A673 (cell line): ENCODE results near the gene SIN3B. TPM values are rescaled to one million over a fixed set of nuclear protein-coding genes. Genes with fewer than 3 reads are reported as not detected.

Experiments
- BruUV-seq: library from RNA; stranded (reverse); fragments of 400-500 nt; replicated peaks from 2 replicates; lab custom pipeline; 2021; lab: Mats Ljungman, UMichigan
- CTCF ChIA-PET: fragments of 300-600 bp; sonication (Branson Sonifier 250); formaldehyde crosslinking; loops from one replicate; lab custom pipeline; 2022; ENCODE audit warnings: antibody characterized with exemption; lab: Charles Lee
- POLR2A ChIA-PET: fragments of 300-600 bp; sonication (Branson Sonifier 250); formaldehyde crosslinking; loops from one replicate; lab custom pipeline; 2022; ENCODE audit warnings: antibody characterized with exemption; ENCODE audit not compliant: low non-redundant PET; lab: Charles Lee
- DNase-seq: peaks from one replicate; pipeline ENCODE4 v3.0.0-alpha.2; 2015; ENCODE audit warnings: low spot score
- H3K27ac ChIP-seq: fragments of 200-600 bp; sonication (generic); 2 replicates; pipeline ENCODE4 v1.5.1; 2016; ENCODE audit warnings: mixed run types, low read depth, mild to moderate bottlenecking, mixed read lengths, antibody characterized with exemption, low read length; ENCODE audit not compliant: poor library complexity, severe bottlenecking
- H3K27me3 ChIP-seq: fragments of 200-600 bp; sonication (generic); replicated peaks from 2 replicates; pipeline ENCODE4 v1.6.1; 2017; ENCODE audit warnings: mixed run types, low read depth, mild to moderate bottlenecking, mixed read lengths, antibody characterized with exemption, low read length; ENCODE audit not compliant: insufficient read depth, poor library complexity
- H3K36me3 ChIP-seq: fragments of 200-600 bp; sonication (generic); 2 replicates; pipeline ENCODE4 v1.6.1; 2016; ENCODE audit warnings: mixed run types, mild to moderate bottlenecking, mixed read lengths, antibody characterized with exemption, low read length; ENCODE audit not compliant: insufficient read depth, poor library complexity, severe bottlenecking
- H3K4me1 ChIP-seq: fragments of 200-600 bp; sonication (generic); 2 replicates; pipeline ENCODE4 v1.6.1; 2017; ENCODE audit warnings: mixed run types, mild to moderate bottlenecking, mixed read lengths, antibody characterized with exemption, low read length; ENCODE audit not compliant: insufficient read depth, poor library complexity, severe bottlenecking
- H3K4me3 ChIP-seq: fragments of 200-600 bp; sonication (generic); 2 replicates; pipeline ENCODE4 v1.5.1; 2016; ENCODE audit warnings: low read depth, mixed run types, mild to moderate bottlenecking, mixed read lengths, low read length; ENCODE audit not compliant: poor library complexity, severe bottlenecking
- H3K9me3 ChIP-seq: fragments of 200-600 bp; sonication (generic); 2 replicates; pipeline ENCODE4 v1.6.1; 2016; ENCODE audit warnings: mixed run types, low read depth, mild to moderate bottlenecking, mixed read lengths, antibody characterized with exemption, low read length; ENCODE audit not compliant: poor library complexity, severe bottlenecking
- CTCF ChIP-seq: fragments of 300-800, 200-600 bp; sonication (generic); conservative IDR thresholded peaks from 2 replicates; pipeline ENCODE4 v1.5.1; 2017; ENCODE audit warnings: low read depth, mild to moderate bottlenecking, antibody characterized with exemption, low read length, moderate library complexity, mixed read lengths
- EZH2 ChIP-seq: fragments of 200-600 bp; sonication (generic); IDR thresholded peaks from 2 replicates; pipeline ENCODE4 v1.6.1; 2017; ENCODE audit warnings: borderline replicate concordance, low read depth, mild to moderate bottlenecking, mixed read lengths, antibody characterized with exemption, low read length; ENCODE audit not compliant: poor library complexity, severe bottlenecking
- intact Hi-C: fragments of 100-400 bp; cut with micrococcal nuclease; formaldehyde crosslinking; loops from one replicate; pipeline ENCODE4 v1.10.0; 2022; ENCODE audit not compliant: unreplicated experiment
- total RNA-seq: library from RNA; stranded (reverse); gene quantifications from 2 replicates; pipeline ENCODE4 v1.2.3, GENCODE V29; 2021

SIN3B gene
- total RNA-seq, 1 experiment from 2014 or later, result 76.7 TPM

- intact Hi-C loops, result loop anchor here (5.0 kb wide), 1 partner anchor 112 kb away; no protein-coding TSS in a partner anchor
- no peaks in the 10 kb centered on the region for H3K27me3 ChIP-seq
- peak overlapping the region; percentile 72 for H3K27ac ChIP-seq
- H3K4me3 ChIP-seq, result peak overlapping the region; percentile 46
- H3K36me3 ChIP-seq, result no peaks in the 10 kb centered on the region
- POLR2A ChIA-PET, result no interaction called here
- CTCF ChIA-PET, result no interaction called here
- no peak for DNase-seq
- BruUV-seq, result no TSS peak
- TF ChIP-seq EZH2 (no peak), CTCF (no peak)
- H3K4me1 ChIP-seq, result peaks cover 11% of the 10 kb centered on the region
- no peaks in the 10 kb centered on the region for H3K9me3 ChIP-seq
Observed at GRCh38 chr19:16824658-16825311, 4.4 kb upstream of the SIN3B start.

GRCh38 chr19:16825312-16826052, 3.7 kb upstream of the SIN3B start:
- peak; percentile 76 for DNase-seq
- ChIA-PET CTCF (no interaction called here), POLR2A (interaction anchor here (0.6 kb wide), 1 partner anchor 439 kb away, joined by 4 read pairs; no protein-coding TSS in a partner anchor)
- H3K36me3 ChIP-seq, result no peaks in the 10 kb centered on the region
- H3K9me3 ChIP-seq, result no peaks in the 10 kb centered on the region
- no TSS peak for BruUV-seq
- H3K4me1 ChIP-seq, result peaks cover 17% of the 10 kb centered on the region
- H3K4me3 ChIP-seq, result peak overlapping the region; percentile 46
- intact Hi-C loops, result loop anchor here (5.0 kb wide), 1 partner anchor 113 kb away; no protein-coding TSS in a partner anchor
- H3K27me3 ChIP-seq, result no peaks in the 10 kb centered on the region
- TF ChIP-seq CTCF, result no peak
- TF ChIP-seq EZH2, result no peak
- peak overlapping the region; percentile 72 for H3K27ac ChIP-seq

GRCh38 chr19:16829822-16830289, 658 bp downstream of the SIN3B start:
- TF ChIP-seq CTCF (no peak), EZH2 (no peak)
- peak overlapping the region; percentile 73 for H3K27ac ChIP-seq
- POLR2A ChIA-PET, result no interaction called here
- CTCF ChIA-PET, result no interaction called here
- H3K36me3 ChIP-seq, result peaks cover 31% of the 10 kb centered on the region
- intact Hi-C loops, result loop anchor here (5.0 kb wide), 1 partner anchor 118 kb away; no protein-coding TSS in a partner anchor
- H3K4me1 ChIP-seq, result peaks cover 19% of the 10 kb centered on the region
- no peak for DNase-seq
- H3K9me3 ChIP-seq, result no peaks in the 10 kb centered on the region
- BruUV-seq, result no TSS peak
- peak overlapping the region; percentile 87 for H3K4me3 ChIP-seq
- no peaks in the 10 kb centered on the region for H3K27me3 ChIP-seq
